Suppressor macrophage treated with lipopolysaccharide for 4 hours (primary cell): ENCODE data around the gene AZIN2.
"Not testable (repeated sequence)": the region's sequence is repeated elsewhere in the genome, so short reads cannot be mapped to it uniquely, and the experiment has no call there.

Source experiments
- DNase-seq: peaks from one replicate; pipeline ENCODE4 v3.0.0-alpha.2; 2020

Gene AZIN2

DNA sequence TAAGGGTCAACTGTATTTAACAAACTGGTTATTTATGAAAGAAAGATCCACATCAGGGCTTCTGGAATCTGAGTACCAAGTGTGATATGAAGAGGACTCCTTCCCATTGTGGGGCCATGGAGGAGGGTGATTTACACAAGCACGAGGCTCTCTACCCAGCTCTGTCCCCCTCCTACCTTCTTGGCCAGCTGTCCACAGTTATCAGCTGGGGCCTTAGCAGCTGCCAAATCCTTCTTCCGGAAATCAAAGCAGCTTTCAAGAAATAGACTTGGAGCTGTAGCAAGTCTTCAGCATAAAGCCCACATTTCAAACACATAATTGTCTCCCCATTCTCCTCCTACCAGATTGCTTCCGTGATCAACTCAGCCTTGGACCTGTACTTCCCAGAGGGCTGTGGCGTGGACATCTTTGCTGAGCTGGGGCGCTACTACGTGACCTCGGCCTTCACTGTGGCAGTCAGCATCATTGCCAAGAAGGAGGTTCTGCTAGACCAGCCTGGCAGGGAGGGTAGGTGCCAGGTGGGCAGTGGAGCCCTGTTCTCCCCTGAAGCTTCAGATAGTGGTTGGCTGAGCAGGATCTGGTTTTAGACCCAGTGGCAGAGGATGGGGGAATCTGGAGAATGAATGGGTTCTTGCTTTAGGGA, 15.5 kb downstream of the AZIN2 start:
- no peak for DNase-seq

GRCh38 chr1:33097137-33097611, 16.2 kb downstream of the AZIN2 start:
- peak; percentile 19 for DNase-seq

DNA sequence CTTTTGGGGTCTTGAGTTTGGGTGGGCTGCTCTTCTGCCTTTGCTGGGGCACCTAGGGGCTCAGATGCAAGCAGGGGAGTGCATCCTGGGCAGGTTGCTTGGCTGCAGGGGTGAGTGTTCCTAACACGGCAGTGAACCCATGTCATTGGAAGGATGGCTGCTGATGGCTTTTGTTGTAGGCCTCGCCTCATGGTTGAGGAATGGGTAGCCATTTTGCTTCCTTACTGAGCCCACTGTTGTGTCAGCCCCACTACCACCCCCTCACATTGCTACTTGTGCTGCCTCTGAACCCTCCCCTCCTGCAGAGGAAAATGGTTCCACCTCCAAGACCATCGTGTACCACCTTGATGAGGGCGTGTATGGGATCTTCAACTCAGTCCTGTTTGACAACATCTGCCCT, 16.8 kb downstream of the AZIN2 start:
- DNase-seq, result no peak

- DNase-seq, result no peak
Measured at GRCh38 chr1:33098371-33098770, 17.4 kb downstream of the AZIN2 start.

- peak; percentile 12 for DNase-seq
Measured at GRCh38 chr1:33099290-33100118, 18.6 kb downstream of the AZIN2 start.

DNA sequence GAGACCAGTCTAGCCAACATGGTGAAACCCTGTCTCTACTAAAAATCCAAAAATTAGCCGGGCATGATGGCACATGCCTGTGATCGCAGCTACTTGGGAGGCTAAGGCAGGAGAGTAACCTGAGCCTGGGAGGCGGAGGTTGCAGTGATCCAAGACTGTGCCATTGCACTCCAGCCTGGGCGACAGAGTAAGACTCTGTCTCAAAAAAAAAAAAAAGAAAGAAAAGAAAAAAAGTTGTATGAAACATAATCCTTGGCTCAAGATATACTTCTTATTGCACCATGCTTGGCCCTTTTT, 19.1 kb downstream of the AZIN2 start:
- DNase-seq, result not testable (repeated sequence)

GRCh38 chr1:33110477-33110876, 29.5 kb downstream of the AZIN2 start:
- DNase-seq, result no peak

- DNase-seq, result no peak
Measured at GRCh38 chr1:33111965-33112364, 31.0 kb downstream of the AZIN2 start.

DNA sequence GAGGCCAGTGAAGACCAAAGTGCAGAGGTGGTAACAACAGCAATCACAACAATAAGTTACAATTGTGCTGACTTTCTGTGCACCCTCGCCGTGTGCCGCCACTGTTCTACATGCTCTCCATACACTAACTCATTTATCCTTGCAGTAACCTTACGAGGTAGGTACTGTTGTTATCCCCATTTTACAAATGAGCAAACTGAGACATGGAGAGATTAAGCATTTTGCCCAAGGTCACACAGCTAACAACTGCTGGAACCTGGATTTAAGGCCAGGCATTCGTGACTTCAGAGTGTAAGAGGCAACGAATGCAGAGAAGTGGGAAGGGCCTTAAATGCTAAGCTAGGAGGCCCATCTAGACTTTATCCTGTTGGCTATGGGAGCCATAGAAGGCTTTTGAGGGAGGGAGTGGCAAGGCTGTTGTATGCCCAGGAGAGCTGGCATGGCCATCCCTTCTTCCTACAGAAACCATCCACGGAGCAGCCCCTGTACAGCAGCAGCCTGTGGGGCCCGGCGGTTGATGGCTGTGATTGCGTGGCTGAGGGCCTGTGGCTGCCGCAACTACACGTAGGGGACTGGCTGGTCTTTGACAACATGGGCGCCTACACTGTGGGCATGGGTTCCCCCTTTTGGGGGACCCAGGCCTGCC, 36.6 kb downstream of the AZIN2 start:
- DNase-seq, result no peak

DNA sequence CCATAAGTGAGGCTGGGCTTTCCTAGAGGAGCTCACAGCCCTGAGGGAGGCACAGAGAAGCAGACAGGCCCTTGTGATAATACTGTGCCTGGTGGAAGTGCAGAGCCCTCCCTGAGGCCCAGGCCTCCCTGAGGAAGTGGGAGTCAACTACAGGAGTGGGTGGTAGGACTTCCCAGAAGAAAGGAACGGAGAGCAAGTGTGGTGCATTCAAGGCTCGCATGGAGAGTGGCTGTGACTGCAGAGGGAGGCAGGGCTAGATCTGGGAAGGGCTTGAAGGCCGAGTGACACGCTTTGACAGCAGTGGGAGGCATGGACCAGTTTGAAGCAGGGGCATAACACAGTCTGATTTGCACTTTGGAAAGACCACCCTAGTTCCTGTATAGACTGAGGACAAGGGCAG, 37.3 kb downstream of the AZIN2 start:
- DNase-seq, result no peak

- DNase-seq, result no peak
Measured at GRCh38 chr1:33119050-33119449, 38.1 kb downstream of the AZIN2 start.

GRCh38 chr1:33119532-33120217, 38.7 kb downstream of the AZIN2 start:
- DNase-seq, result no peak

DNA sequence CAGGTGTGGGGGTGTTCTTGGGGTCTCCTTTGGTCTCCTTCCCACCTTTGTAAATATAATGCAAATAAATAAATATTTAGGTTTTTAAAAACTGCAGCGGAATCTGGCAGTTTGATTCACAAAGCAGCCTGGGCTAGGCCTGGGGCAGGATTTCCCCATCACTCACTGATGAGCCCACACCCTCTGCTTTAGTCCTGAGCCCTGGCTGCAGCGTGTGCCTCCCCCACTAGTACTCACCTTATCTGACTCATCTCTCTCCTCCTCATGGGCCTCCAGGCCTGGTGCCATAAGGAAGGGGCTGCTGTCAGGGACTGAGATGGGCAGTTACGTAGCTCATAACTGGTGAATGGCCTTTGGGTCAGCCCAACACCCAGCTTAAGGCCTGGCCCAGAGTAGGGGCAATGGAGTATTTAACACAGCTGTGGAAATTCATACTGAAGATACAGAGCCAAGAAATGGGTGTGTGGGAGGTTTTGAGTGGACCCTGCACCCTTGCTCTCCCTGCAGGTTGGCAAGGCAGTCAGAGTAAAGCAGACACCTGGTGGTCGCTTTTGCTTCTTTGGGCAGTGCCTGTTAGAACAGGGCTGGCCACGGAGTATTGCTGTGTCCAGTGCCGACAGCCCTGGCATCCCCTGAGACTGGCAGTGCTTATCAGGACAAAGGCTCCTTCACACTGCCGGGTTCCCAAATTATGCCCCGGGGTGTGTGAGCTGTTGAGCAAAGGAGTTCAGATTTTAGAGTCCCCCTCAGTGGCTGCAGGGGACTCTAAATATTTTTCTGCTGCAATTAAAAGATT, 39.7 kb downstream of the AZIN2 start:
- DNase-seq, result no peak

- no peak for DNase-seq
Measured at GRCh38 chr1:33121728-33122127, 40.8 kb downstream of the AZIN2 start.

DNA sequence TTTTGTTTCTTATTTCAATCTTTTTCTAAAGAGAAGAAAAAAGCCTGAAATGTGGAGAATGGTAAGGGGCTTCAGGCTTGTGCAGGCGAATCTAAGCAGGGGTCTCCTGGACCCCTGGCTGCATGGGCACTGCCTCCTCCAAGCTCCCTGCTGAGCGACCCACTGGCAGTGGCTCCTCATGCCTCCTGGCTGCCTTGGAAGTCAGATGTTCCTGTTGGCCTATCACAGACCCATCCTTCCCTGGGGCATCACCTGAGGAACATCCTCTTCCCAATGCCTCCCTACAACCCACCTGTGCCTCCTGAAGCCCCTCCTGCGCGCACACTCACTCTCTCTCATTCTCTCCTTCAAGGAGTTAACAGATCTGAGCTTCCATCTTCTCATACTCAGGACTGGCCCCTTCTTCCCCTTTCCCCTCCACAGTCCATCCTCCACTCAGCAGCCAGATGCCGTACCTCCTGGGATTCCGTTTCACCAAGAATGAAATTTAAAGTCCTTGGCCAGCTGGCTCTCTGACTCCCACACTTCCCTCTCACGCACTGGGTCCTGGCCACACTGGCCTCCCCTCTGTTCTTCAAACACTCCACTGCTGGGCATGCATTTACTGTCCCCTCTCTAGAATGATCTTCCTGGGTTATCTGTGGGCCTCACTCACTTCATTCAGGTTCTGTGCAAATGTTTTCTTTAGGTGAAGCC, 41.7 kb downstream of the AZIN2 start:
- no peak for DNase-seq

GRCh38 chr1:33123266-33123665, 42.3 kb downstream of the AZIN2 start:
- DNase-seq, result no peak

- DNase-seq, result not testable (repeated sequence)
Measured at GRCh38 chr1:33124647-33125046, 43.7 kb downstream of the AZIN2 start.

DNA sequence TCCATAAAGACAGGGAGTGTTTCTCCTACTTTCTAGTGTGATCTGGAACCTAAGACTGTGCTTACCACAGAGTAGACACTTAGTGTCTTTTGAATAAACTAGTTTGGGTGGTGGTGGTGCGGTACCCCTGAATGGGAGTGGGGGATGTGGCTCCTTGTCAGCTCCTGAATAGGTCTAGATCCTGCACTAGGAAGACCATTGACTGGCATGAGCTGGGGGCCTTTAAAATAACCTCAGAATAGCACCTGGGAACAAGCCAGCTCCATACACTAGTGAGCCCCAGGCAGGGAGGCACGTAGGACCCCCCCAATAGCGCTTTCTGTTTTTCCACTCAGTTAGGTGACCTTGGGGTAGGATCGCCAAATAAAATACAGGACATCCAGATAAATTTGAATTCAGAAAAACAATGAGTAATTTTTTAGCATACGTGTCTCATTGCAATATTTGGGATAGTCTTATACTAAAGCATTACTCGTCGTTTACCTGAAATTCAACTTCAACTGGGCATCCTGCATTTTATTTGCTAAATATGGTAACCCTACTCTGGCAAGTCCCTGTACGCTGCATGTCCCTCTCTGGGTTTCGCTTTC, 45.6 kb downstream of the AZIN2 start:
- no peak for DNase-seq

GRCh38 chr1:33127001-33127823, 46.3 kb downstream of the AZIN2 start:
- peak; percentile 100 for DNase-seq

- no peak for DNase-seq
Measured at GRCh38 chr1:33128781-33129180, 47.8 kb downstream of the AZIN2 start.

DNA sequence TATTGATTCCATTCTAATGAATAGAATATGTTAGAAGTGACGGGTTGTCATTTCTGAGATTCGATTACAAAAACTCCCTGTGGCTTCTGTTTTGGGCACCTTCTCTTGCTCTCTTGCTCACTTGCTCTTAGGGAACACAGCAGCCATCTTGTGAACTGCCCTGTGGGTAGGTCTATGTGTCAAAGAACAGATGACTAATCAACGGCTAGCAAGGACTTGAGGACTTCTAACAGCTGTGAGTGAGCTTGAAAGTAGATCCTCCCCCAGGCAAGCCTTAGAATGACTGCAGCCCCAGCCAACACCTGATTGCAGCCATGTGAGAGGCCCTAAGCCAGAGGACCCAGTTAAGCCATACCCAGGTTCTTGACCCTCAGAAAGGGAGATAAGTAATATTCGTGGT, 49.3 kb downstream of the AZIN2 start:
- no peak for DNase-seq
